GM19238 (cell line): ENCODE measurements around the gene SH3BP4.

Experiments used
- DNase-seq: peaks from one replicate; pipeline ENCODE4 v3.0.0; 2011; ENCODE audit warnings: low spot score; ENCODE audit not compliant: insufficient read length

SH3BP4 gene

GRCh38 chr2:234997389-234997788, 45.6 kb downstream of the SH3BP4 start:
- DNase-seq: no peak

GRCh38 chr2:234998404-234999211, 46.8 kb downstream of the SH3BP4 start:
- DNase-seq: no peak

- DNase-seq: no peak
Observed at GRCh38 chr2:234999740-235000425, 48.1 kb downstream of the SH3BP4 start.

GRCh38 chr2:235000426-235001236, 48.8 kb downstream of the SH3BP4 start:
- no peak for DNase-seq

- DNase-seq: no peak
Observed at GRCh38 chr2:235001237-235002133, 49.7 kb downstream of the SH3BP4 start.

GRCh38 chr2:235002198-235003095, 50.6 kb downstream of the SH3BP4 start:
- no peak for DNase-seq

GRCh38 chr2:235003096-235003775, 51.4 kb downstream of the SH3BP4 start:
- no peak for DNase-seq

- DNase-seq: no peak
Observed at GRCh38 chr2:235004329-235004903, 52.6 kb downstream of the SH3BP4 start.

GRCh38 chr2:235005023-235005422, 53.2 kb downstream of the SH3BP4 start:
- DNase-seq: no peak

GRCh38 chr2:235005603-235006259, 53.9 kb downstream of the SH3BP4 start:
- DNase-seq: no peak

GRCh38 chr2:235006461-235006860, 54.6 kb downstream of the SH3BP4 start:
- no peak for DNase-seq

- DNase-seq: no peak
Observed at GRCh38 chr2:235006986-235007385, 55.2 kb downstream of the SH3BP4 start.

- DNase-seq: no peak
Observed at GRCh38 chr2:235007664-235008457, 56.0 kb downstream of the SH3BP4 start.

- no peak for DNase-seq
Observed at GRCh38 chr2:235008584-235009044, 56.8 kb downstream of the SH3BP4 start.

- no peak for DNase-seq
Observed at GRCh38 chr2:235009081-235009480, 57.3 kb downstream of the SH3BP4 start.

GRCh38 chr2:235010117-235010714, 58.4 kb downstream of the SH3BP4 start:
- DNase-seq: no peak

- no peak for DNase-seq
Observed at GRCh38 chr2:235011607-235011928, 59.8 kb downstream of the SH3BP4 start.
